Occipital lobe (tissue), 2 donors: ENCODE data around the gene SSUH2. TPM values are rescaled to one million over a fixed set of nuclear protein-coding genes. Genes with fewer than 3 reads are reported as not detected.

ENCODE experiments used
- DNase-seq: peaks from one replicate; lab custom pipeline; 2025; lab: John Stamatoyannopoulos, UW
- total RNA-seq: library from RNA; depleted of rRNA; stranded (reverse); fragments of >200 nt; gene quantifications from one replicate; pipeline ENCODE4 v1.2.3, GENCODE V29; 2014

Gene SSUH2
- total RNA-seq, 1 donor from 2014 or later: 0.78 TPM

DNA sequence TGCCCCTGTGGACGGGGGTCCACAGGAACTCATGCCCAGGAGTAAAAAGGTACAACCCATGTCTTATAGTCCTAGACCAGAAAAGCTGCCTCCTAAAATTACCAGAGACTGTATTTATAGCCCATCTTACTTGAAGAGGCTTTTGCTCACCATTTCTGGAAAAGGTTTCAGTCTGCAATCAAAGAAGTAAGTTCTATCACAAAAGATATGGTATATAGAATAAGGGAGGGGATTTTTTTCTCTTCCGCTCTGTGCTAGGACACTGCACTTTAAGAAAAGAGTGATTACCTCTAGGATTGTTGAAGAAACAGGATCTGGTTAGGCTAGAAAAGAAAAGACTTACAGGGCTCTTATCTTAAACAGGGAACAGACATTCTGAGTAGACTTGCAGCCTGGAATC lies 2.6 kb downstream of the SSUH2 start:
- DNase-seq: no peak

DNA sequence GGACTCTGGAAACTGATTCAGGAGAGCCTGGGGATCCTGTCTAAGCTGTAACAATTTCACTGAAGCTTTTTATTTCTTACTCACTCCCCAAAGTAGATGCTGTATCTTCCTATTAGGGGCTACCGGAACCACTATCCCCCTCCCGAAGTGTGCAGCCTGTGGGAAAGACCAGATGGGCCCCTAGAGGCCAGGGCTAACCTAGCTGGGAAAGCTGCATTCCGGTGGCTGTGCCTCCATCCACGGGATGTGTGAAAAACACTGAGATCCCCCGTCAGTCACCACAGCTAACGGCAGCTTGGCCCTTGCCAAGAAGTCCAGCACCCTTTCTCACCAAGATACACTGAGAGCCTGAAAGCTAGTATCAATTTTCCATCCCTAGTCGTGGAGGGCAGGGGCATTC lies 3.1 kb downstream of the SSUH2 start:
- DNase-seq: no peak

DNA sequence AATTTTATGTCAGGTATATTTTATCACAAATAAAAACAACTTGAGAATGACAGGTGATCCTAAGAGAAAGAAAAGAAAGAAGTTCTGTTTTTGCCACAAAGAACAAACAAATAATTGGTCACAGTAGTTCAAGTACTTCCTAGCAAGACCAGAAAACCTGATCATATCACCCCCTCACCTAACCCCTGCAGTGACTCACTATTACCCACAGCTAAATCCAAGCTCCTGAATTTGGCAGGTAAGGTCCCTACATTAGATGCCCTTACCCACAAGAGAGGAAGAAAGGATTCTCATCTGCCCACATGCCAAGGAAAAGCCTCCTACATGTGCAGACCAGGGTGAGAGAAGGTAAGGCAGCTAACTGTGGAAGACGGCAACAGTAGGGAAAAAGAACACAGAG lies 4.4 kb downstream of the SSUH2 start:
- no peak for DNase-seq

DNA sequence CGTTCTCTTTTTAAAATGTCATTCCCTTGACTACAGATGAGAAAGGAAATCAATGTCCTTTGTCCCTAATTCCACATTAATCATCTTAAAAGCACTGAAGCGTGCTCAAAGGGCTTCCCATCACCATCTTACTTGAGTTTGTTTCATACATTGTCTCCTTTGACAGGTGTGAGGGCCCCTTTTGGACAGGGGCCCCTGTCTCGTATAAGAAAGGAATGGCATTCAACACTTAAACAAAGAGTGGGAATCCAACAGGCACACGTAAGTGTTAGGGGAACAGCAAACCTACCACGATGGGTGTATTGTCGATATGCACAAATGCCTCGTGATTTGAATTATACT lies 5.0 kb downstream of the SSUH2 start:
- no peak for DNase-seq

DNA sequence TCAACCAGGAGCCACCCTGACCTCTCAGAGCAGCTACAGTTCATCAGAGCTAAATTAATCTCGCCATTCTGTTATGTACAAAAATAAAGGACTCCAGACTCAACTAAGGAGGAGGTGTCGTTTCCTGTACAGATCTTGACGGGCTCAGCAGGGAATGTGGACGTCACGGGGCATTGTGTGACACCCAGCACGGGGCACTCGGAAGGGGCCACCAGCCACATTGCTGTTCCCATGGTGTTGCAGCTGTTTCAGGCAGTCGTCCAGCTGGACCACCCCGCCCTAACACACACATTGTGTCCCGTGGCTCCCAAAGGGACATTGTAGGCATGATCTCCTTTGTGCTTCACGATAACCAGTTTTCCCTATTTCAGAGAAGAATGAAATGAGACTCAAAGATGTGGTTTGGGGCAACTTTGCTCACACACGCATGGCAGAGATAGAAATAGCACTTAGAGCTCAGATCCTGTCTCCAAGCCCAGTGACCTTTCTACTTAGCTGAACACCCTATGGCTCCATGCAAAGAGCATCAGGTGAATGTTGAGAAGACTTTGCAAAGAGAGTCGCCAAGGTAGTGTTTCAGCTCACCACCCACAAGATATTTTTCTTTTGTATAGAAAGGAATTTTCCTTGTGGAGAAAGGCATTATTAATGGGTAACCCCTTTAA lies 5.5 kb downstream of the SSUH2 start:
- DNase-seq: no peak

DNA sequence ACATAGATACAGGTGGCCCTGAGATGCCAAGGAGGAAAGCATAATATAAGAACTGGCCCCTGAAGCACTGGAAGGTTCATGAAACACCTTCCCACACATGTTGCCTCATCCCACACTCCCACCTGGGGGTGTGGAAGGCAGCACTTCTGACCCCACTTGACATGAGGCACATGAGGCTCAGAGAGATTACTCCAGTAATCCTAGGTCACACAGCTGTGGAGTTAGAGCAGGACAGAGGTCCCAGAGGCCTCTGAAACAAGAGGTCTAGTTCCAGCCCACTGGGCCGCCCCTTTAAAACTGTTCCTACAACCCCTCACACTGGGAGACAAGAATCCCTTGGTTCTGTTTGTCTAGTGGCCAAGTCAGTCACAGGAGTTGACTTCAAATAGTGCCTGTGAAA lies 7.2 kb downstream of the SSUH2 start:
- DNase-seq: no peak

DNA sequence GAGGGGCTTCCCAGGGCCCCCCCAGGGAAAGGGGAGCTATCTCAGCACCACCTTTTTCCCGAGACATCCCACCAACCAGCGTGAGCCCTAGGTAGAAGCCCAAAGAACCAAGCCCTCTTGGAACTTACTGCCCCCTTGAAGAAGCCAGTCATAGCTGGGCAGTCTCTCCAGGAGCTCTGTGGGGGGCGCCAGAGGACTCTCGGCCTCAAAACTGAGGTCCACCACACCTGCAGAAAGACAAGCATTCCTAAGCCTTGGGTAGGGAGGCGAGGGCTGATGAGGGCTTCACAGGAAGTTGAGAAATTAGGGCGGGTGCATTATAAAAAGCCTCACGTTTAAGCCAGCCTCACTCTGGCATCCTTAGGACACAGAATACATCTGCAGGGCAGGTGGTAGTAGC lies 9.0 kb downstream of the SSUH2 start:
- no peak for DNase-seq

DNA sequence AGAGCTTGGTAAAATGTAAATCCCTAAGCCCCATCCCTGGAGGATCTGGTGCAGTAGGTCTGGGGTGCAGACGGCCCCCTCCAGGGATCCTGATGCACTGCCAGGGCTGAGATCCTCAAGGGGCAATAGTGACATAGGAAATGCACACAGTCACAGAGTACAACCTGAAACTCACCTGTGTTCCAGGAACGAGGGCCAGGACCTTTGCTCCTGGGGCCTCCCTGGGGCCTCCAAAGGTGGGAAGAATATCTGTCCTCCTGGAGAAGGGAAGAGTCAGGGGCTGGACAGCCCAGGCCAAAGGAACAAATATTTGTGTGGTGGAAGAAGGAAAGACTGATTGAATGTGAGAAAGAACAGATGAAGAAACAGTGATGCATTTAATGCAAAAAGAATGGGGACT lies 9.5 kb downstream of the SSUH2 start:
- no peak for DNase-seq

DNA sequence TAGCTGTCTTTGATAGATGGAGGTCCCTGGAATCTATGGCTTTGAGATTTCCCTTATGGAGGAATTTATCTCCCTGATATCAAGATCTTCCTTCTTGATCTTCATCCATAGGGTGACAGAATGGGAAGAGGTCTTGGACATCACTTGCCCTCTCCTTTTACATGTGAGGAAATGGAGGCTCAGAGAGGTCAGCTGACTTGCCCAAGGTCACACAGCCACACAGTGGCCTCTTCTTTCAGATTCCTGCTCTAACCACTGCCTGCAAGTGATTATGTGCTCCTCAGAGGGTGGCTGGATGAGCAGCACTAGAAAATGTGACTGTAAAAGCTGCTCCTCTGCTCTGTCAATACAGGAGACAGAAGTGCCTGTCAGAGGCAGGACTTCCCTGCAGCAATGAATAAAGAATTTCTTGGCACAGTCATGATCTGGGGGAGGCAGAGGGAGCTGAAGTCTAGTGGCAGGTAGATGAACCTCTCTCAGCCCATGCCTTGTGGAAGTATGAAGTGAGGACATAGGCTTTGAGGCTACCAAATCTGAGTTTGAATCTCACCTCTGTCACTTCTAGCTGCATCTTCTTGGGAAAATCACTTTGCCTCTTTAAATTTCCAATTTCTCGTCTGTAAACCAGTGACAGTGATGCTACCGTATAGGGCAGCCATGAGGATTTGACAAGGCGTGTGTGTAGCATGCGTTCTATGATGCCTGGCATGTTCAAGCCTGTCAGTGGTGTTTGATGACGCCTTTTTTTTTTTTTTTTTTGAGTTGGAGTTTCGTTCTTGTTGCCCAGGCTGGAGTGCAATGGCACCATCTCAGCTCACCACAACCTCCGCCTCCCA lies 12.0 kb downstream of the SSUH2 start:
- no peak for DNase-seq

DNA sequence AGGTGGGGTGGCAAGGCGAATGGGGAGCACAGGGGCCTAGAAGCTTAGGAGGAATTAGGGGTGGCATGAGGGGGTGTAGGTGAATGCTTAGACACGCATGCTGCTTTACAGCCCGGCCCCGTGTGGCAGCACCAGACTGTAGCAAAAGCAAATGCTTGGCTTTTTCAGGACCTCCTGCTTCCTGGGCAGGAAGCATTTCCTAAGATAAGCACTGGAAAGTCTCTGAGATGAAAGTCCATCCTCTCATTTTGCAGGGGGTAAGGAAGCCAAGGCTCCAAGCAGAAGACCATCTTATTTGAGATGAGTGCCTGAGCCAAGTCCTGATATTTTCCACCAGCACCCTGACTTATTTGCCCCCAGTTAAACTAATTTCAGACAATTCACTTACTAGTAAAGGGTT lies 12.9 kb downstream of the SSUH2 start:
- DNase-seq: no peak

DNA sequence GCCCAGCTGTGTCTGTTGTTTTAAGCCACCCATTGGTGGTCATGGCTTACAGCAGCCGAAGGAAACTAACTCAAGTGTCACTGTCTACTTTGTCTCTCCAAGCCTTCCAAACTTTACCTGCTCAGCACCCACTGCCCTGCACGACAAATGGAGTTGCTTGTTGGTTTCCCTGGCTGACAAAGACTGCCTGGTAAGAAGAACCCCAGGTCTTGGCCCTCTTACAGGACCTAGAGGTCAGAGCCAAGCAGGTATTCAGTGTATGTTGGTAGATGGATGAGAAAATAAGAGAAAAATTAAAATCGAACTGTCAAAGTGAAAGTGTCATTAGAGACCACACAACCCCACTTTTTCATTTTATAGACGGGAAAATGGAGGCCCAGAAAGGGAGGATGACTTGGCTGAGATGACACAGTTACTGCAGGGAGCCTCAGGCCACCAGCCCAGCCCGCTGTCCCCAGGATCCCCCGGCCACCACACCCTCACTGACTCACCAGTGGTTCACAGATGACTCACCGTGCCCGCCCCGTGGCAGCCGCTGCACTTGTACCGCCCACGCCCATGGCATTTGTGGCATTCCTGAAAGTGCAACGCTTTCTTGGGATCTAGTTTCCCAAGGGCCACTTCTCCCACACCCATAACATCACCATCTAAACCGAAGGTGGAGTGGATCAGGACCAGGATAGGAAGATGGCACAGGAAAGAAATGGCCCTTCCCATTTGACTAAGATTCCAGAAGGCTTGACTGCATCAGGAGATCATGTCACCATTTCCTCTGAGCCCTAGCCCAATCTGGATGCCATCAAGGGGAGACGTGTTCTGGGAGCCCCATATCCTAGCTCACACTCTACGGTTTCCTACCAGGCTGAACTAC lies 15.2 kb downstream of the SSUH2 start:
- peak; percentile 33 for DNase-seq

DNA sequence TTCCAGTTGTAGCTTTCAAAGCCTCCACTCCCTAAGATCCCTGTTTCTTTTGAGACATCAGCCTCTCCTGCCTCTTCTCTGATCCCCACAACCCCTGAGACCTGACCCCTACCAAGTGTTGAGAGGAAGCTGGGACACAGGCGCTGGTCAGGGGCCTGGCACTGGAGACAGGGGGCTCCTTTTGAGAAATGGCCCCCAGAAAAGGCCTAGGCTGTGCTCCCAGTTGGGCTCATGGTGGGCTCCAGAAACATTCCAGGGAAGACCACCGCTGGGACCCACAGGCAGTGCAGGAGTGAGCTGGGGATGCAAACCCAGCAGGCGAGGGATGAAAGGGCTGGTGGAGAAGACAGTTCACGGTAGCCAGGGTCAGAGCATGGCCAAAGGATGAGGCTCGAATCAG lies 16.6 kb downstream of the SSUH2 start:
- no peak for DNase-seq

DNA sequence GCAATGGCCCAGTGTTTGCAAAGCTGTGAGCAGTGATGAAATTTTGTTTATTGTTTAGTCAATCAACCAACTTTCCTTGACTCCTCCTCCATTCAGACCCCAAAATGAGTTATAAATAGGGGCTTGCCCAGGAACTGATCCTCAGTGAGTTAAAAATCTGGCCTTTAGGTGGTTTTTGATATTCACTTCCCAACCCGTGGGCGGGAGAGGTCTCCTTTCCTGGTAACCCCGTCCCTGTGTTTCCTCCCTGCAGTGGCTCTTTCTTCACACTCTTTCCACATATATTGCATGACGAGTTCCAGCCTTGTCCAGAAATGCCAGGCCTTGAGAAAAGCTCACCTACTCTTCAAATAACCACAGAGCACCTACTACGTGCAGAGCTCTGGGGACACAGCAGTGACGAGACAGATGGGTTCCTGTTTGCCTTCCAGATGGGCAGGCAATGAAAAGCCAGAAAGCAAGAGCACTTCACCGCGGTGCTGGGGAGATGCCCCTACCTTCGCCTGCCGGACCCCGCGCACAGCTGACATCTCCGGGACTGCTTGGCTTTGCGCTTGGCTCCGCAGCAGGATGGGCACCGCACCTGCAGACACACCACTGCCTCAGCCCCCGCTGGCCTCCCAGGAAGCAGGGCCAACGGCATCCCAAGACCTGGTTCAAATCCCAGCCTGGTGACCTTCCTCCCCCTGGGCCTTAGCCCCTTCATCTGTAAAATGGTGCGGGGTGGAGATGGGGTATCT lies 17.2 kb downstream of the SSUH2 start:
- DNase-seq: no peak

DNA sequence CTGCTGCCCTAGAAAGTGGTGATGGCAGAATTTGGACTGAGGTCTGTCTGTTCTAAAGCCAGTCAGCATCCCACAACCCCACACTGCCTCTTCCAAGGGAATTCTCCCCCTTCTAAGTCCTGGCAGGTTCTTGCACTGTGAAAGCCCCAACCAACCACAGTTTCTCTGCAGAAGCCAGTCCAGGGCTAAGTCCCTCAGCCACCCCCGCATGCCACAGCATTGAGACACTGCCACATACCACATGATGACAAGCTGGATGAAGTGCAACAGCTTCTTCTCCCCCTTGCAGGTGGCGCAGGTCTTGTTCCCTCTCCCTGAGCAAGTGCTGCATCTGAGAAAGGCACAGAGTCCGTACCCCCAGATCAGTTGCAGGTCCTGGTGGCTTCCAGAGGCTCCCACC lies 18.6 kb downstream of the SSUH2 start:
- no peak for DNase-seq

DNA sequence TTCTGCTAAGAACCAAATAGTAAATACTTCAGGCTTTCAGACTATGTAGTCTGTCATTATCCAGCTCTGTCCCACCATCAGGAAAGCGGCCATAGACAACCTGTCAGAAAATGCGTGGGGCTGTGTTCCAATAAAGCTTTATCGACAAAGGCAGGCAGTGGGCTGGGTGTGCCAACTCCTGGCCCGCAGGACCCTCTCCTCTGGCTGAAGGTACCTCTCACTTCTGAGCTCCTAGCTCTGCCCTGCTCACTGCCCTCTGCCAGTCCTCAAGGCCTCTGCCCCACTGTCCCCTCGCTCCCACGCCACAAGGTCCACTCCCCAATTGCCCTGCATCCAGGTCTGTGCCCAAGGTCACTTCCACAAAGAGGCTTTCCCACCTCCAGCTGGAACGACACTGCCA lies 20.0 kb downstream of the SSUH2 start:
- no peak for DNase-seq

DNA sequence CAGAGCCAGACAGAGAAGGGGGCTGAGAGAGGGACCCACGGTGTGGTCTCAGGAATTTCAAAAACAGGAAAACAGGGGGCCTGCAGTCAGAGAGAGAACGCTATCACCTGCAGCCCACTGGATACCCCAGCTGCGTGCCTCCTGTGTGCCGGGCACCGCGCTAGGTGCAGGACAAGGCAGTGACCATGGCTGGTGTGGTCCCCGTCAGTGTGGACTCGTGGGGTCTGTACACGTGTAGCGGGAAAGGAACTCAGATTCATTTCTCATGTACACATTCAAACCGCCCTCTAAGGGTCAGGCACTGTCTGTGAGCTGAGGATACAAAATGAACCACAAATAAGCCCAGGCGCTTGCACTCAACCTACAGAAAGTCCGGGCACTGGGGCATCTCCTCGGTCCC lies 20.9 kb downstream of the SSUH2 start:
- DNase-seq: no peak

DNA sequence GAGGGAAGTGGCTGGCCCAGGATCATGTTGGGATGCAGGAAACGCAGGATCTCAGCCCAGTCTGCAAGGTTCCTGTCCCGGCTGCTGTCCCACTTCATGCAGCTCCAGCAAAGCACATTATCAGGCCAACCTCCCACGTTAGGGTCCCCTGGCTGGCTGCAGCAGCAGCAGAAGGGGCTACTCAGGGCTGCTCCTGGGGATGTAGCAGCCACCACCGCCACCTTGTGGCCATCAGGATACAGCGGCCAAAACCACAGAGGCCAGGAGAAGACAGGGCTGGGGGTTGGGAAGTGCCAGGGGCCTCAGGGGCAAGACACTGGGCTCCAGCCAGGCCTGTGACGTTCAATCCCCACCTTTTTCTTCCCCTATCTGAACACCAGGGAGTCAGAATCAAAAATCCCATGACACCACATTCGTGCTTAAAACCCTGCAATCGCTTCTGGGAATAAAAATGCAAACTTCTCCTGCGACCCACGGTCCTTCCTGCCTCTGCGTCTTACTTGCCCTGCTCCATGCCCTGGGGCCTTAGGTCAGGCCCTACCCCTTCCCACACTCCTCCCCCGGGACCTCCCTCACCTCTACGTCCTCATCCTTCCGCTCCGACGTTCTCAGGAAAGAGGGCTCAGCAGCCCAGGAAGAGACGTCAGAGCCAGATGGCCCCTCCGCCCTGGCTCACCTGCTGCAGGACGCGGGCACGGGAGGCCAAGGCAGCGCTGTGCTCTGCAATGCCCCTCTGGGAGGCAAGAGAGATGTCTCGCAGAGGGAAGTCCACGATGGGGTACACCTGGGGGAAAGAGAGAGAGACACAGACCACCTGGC lies 21.5 kb downstream of the SSUH2 start:
- peak; percentile 31 for DNase-seq

DNA sequence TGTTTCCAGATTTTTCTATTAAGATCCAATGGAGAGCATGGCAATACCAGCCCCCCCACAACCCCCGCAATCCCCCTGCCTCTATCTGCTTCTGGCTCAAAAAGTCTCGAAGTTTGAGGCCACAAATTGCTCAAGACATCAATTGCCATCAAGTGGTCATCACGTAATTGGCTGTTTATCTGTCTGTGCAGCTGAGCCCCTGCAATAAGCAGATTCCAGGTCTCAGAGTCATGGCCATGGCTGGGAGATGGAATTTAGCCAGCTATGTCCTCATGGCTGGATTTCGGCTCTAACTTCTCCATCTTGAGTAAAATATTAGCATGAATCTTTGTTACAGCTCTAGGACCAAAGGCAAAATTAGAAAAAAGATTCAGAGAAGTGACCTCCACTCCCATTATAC lies 22.7 kb downstream of the SSUH2 start:
- no peak for DNase-seq

DNA sequence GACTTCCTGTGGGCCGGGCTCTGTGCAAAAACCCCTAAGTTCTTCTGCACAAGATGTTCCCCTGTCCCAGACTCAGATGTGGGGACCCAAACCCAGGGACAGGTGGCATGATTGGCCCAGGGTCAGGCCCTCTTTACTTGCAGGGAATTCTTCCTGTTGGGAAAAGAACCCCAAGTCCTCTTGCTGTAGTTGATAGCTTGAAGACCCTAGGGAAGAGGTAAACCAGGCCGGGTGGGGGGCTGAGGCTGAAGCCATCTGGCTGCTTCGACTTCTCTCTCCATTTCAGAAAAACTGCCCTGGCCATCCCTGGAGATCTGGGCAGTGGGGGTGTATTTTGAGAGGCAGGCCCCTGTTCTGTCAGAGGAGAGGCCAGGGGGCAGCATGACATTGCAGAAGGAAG lies 23.5 kb downstream of the SSUH2 start:
- DNase-seq: no peak

DNA sequence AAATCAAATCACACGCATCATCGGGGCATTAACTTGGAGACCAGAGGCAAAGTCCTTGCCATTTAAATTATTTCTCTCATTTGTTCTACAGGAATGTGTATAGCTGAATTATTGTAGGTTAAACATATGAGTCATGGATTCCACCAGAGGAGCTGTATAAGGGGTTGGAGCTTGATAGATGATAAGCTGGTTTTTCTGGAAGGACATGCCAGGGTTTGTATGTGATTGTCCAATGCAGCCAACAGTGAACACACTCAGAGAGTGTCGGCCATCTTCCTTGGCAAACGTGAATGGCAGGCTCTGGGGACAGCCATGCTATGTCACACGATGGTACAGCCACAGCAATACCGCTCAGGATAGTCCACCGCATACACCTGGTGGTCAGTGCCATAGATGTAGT lies 25.1 kb downstream of the SSUH2 start:
- no peak for DNase-seq

DNA sequence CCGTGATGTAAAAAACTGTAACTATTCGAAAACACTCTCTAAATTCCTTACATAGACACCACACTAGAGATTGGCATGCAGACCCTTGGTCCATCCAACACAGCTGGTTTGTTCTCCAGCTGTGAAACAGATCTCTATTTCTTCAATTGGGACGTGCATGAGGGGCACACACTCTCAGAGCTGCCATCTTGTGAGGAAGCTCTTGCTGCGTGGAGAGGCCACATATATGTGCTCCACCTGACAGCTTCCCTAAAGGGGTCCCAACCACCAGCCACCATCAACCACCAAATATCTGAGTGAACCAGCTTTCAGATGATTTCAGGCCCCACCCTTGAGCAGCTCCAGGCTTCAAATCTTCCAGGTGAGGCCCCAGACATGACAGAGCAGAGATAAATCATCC lies 25.6 kb downstream of the SSUH2 start:
- DNase-seq: no peak
